Activated naive CD8-positive, alpha-beta T cell treated with anti-CD3 and anti-CD28 coated beads, Interleukin-2, amount 10 ng/mL, durations not matched to agents 7 days and 5 days (primary cell): ENCODE results near the gene KRTAP2-4. TPM values are rescaled to one million over a fixed set of nuclear protein-coding genes. Genes with fewer than 3 reads are reported as not detected.
"Not testable (repeated sequence)": the region's sequence is repeated elsewhere in the genome, so short reads cannot be mapped to it uniquely, and the experiment has no call there.

Experiments
- ATAC-seq: fragments of 150-1000 bp; cut with Tn5 transposase; one replicate; pipeline ENCODE4 v1.10.0; 2021; ENCODE audit warnings: low read depth, moderate library complexity
- POLR2A ChIA-PET: fragments of 350-600 bp; sonication (Branson Sonifier 250); formaldehyde crosslinking; loops from one replicate; lab custom pipeline; 2021; ENCODE audit warnings: antibody characterized with exemption; lab: Charles Lee
- DNase-seq: peaks from one replicate; pipeline ENCODE4 v3.0.0; 2021
- H3K27ac Mint-ChIP-seq: one replicate; pipeline ENCODE4 v1.8.0; 2022; ENCODE audit warnings: mild to moderate bottlenecking, mixed read lengths
- H3K27me3 Mint-ChIP-seq: one replicate; pipeline ENCODE4 v1.8.0; 2022; ENCODE audit warnings: mild to moderate bottlenecking, moderate library complexity, mixed read lengths
- H3K36me3 Mint-ChIP-seq: one replicate; pipeline ENCODE4 v1.8.0; 2021; ENCODE audit warnings: mild to moderate bottlenecking, mixed read lengths
- H3K4me1 Mint-ChIP-seq: one replicate; pipeline ENCODE4 v1.8.0; 2021; ENCODE audit warnings: mixed read lengths
- H3K4me3 Mint-ChIP-seq: one replicate; pipeline ENCODE4 v1.8.0; 2022; ENCODE audit warnings: mild to moderate bottlenecking, moderate library complexity, mixed read lengths
- H3K9me3 Mint-ChIP-seq: one replicate; pipeline ENCODE4 v1.8.0; 2021; ENCODE audit warnings: mixed read lengths
- total RNA-seq, 2 experiments: library from RNA; stranded (reverse); gene quantifications; one replicate each; pipeline ENCODE4 v1.2.3, GENCODE V29; 2021

The KRTAP2-4 gene
- total RNA-seq, 2 experiments from 2014 or later, result not detected

GRCh38 chr17:41061964-41062363 is 3.7 kb downstream of the KRTAP2-4 start:
- no peak for ATAC-seq
- H3K4me1 Mint-ChIP-seq, result peaks cover 3% of the 10 kb centered on the region

DNA sequence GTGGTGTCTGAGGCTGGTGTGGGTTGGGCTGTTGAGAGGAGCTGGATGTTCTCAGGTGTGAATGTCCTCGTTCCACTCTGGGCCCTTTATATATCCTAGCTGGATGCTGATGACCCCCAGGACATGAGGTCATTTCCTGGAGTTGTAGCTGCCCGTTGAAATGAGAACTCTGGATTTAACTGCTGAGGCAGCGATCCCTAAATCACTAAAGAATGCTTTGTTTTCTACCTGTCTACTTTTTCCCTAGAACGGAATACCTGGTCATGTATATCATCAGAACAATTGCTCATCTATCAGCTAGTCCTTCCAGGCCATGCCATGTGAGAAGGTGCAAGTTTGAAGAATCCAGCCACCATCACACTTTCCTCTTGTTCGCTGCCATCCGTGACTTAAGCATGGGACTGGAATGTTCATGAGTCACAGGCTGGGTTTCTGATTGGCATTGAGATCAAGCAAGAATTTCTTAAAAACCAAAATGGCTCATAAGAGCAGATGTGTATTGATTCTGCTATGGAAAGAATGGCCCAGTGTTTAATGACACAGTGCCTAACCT is 5.6 kb downstream of the KRTAP2-4 start, which contains the start of gene KRTAP2-3:
Gene KRTAP2-3 (minus strand): TSS at position 63 of the 553 bp plus-strand sequence. CDS start 64 bp downstream, outside the sequence.
- ATAC-seq (no peak), DNase-seq (no peak)
- Mint-ChIP-seq H3K4me1 (no peaks in the 10 kb centered on the region), H3K27me3 (peaks cover 28% of the 10 kb centered on the region), H3K36me3 (no peaks in the 10 kb centered on the region), H3K4me3 (no peak within 1 kb of the TSS), H3K27ac (no peak within 1 kb of the TSS), H3K9me3 (no peaks in the 10 kb centered on the region)
- POLR2A ChIA-PET, result no interaction called here

More at GRCh38 chr17:41061964-41062363, 3.7 kb downstream of the KRTAP2-4 start:
- DNase-seq, result no peak
- POLR2A ChIA-PET, result no interaction called here
- H3K27me3 Mint-ChIP-seq, result peaks cover 28% of the 10 kb centered on the region
- no peak overlapping the region for H3K4me3 Mint-ChIP-seq
- no peaks in the 10 kb centered on the region for H3K9me3 Mint-ChIP-seq
- H3K36me3 Mint-ChIP-seq, result no peaks in the 10 kb centered on the region
- no peak overlapping the region for H3K27ac Mint-ChIP-seq

DNA sequence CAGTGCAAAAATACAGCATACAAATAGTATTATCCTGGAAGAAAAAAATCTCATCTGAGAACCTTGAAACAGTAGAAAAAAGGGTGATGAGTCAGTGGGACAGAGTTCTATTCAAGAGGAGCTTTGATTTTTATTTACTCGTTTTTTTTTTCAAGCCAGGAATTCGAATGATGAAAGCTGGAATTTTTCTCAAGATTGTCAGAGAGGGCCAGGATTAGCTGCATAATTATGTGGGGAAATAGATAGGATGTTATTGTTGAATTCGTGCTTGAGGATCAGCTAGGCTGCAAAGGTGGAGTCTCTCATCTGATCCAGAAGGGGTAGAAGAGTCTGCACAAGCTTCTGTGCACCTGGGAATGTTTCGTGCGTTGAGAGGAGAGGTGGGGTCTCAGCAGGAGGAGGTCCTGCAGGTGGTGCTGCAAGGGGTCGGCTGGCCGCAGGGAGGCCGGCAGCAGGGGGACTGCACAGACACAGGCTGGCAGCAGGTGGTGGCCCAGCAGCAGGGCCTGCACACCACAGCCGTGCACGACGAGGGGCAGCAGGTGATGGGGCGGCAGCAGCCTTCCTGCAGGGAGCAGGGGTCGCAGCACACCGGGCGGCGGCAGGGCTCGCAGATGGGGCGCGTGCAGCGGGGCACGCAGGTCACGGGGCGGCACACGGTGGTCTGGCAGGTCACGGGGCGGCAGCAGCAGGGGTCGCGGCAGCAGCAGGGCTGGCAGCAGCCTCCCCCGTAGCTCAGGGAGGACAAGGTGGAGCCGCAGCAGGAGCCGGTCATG is 6.2 kb downstream of the KRTAP2-4 start:
- ATAC-seq, POLR2A ChIA-PET, H3K9me3 Mint-ChIP-seq, H3K36me3 Mint-ChIP-seq, H3K4me3 Mint-ChIP-seq, H3K4me1 Mint-ChIP-seq, H3K27ac Mint-ChIP-seq, DNase-seq: not testable (repeated sequence)
- H3K27me3 Mint-ChIP-seq, result peaks cover 28% of the 10 kb centered on the region

DNA sequence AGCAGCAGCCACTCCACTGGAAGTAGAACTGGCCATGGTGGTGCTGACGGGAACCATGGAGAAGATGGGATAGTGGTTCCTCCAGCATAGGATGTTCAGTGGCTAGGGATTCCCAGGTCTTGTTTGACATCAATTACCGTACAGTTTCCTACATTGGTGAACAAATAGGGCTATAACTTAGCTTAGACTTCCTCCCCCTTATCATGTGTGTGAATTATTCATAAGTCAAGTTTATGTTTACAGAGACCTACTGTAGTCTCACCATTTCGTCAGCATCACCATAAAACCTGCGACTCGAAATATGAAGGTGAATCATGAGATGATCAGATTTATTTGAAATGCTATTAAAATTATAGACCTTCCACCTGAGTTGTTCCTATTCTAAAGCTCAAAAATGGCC is 6.9 kb downstream of the KRTAP2-4 start:
- Mint-ChIP-seq H3K9me3 (no peaks in the 10 kb centered on the region), H3K27ac (no peak overlapping the region), H3K4me1 (no peaks in the 10 kb centered on the region), H3K4me3 (no peak overlapping the region), H3K27me3 (peaks cover 30% of the 10 kb centered on the region), H3K36me3 (no peaks in the 10 kb centered on the region)
- DNase-seq, result no peak
- POLR2A ChIA-PET, result no interaction called here
- no peak for ATAC-seq

DNA sequence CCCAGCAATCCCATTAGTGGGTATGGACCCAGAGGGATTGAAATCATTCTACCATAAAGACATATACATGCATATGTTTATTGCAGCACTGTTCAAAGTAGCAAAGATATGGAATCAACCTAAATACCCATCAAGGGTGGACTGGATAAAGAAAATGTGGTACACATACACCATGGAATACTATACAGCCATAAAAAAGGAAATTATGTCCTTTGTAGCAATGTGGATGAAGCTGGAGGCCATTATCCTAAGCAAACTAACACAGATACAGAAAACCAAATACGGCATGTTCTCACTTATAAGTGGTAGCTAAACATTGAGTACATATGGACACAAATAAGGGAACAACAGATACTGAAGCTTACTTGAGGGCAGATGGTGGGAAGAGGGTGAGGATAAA is 8.1 kb downstream of the KRTAP2-4 start:
- Mint-ChIP-seq H3K4me1 (no peaks in the 10 kb centered on the region), H3K27ac (no peak overlapping the region), H3K36me3 (no peaks in the 10 kb centered on the region), H3K9me3 (no peaks in the 10 kb centered on the region), H3K4me3 (no peak overlapping the region), H3K27me3 (peaks cover 30% of the 10 kb centered on the region)
- POLR2A ChIA-PET, result no interaction called here
- no peak for DNase-seq
- no peak for ATAC-seq

- ATAC-seq, H3K36me3 Mint-ChIP-seq, H3K9me3 Mint-ChIP-seq, DNase-seq, H3K27ac Mint-ChIP-seq, POLR2A ChIA-PET, H3K4me3 Mint-ChIP-seq, H3K4me1 Mint-ChIP-seq: not testable (repeated sequence)
- H3K27me3 Mint-ChIP-seq, result peaks cover 18% of the 10 kb centered on the region
Observed at GRCh38 chr17:41055130-41055529, 10.5 kb downstream of the KRTAP2-4 start, which contains the start of gene KRTAP2-2. TSS of gene KRTAP2-2 (minus strand) at chr17:41055230. CDS start at chr17:41055211, 19 bp downstream.

GRCh38 chr17:41054556-41054955 is 11.1 kb downstream of the KRTAP2-4 start:
- H3K36me3 Mint-ChIP-seq, H3K4me1 Mint-ChIP-seq, H3K4me3 Mint-ChIP-seq, POLR2A ChIA-PET, H3K27ac Mint-ChIP-seq, DNase-seq, ATAC-seq, H3K9me3 Mint-ChIP-seq: not testable (repeated sequence)
- peaks cover 15% of the 10 kb centered on the region for H3K27me3 Mint-ChIP-seq

- Mint-ChIP-seq H3K4me1 (no peaks in the 10 kb centered on the region), H3K27ac (no peak overlapping the region), H3K36me3 (no peaks in the 10 kb centered on the region), H3K4me3 (no peak overlapping the region), H3K9me3 (no peaks in the 10 kb centered on the region), H3K27me3 (peaks cover 11% of the 10 kb centered on the region)
- POLR2A ChIA-PET, result no interaction called here
- no peak for ATAC-seq
- DNase-seq, result no peak
Observed at GRCh38 chr17:41054025-41054424, 11.7 kb downstream of the KRTAP2-4 start.

DNA sequence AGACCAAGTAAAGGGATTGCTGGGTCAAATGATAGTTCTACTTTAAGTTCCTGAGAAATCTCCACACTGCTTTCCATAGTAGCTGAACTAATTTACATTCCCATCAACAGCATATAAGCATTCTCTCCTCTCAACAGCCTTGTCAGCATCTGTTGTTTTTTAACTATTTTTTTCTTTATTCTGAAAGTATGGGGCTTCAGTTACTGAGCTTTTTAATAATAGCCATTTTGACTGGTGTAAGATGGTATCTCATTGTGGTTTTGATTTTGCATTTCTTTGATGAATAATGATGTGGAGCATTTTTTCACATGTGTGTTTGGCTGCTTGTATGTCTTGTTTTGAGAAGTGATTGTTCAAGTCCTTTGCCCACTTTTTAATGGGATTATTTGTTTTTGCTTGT is 13.1 kb downstream of the KRTAP2-4 start:
- Mint-ChIP-seq H3K4me3 (no peak overlapping the region), H3K27me3 (peaks cover 2% of the 10 kb centered on the region), H3K4me1 (no peaks in the 10 kb centered on the region), H3K27ac (no peak overlapping the region), H3K36me3 (no peaks in the 10 kb centered on the region), H3K9me3 (no peaks in the 10 kb centered on the region)
- DNase-seq (no peak), ATAC-seq (no peak)
- POLR2A ChIA-PET, result no interaction called here

DNA sequence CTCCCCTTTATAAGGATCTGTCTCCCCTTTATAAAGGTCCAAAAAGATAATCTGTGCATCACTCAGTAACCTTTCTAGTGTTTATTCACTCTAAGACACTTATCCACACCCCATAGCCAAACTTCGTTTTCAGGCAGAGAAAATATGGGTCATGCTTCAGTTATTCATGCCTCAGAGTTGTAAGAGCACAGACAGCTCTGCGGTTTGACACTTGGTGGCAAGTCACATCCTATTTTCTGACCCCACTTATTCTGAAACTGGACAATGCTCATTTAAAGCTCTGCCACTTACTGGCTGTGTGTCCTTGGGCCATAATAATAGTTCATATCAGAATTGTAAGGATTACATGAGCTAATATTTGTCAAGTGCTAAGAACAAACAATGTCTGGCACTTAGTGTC is 16.6 kb downstream of the KRTAP2-4 start:
- Mint-ChIP-seq H3K27ac (no peak overlapping the region), H3K4me3 (no peak overlapping the region), H3K4me1 (no peaks in the 10 kb centered on the region), H3K9me3 (no peaks in the 10 kb centered on the region), H3K36me3 (no peaks in the 10 kb centered on the region), H3K27me3 (peaks cover 5% of the 10 kb centered on the region)
- ATAC-seq, result no peak
- POLR2A ChIA-PET, result no interaction called here
- no peak for DNase-seq

DNA sequence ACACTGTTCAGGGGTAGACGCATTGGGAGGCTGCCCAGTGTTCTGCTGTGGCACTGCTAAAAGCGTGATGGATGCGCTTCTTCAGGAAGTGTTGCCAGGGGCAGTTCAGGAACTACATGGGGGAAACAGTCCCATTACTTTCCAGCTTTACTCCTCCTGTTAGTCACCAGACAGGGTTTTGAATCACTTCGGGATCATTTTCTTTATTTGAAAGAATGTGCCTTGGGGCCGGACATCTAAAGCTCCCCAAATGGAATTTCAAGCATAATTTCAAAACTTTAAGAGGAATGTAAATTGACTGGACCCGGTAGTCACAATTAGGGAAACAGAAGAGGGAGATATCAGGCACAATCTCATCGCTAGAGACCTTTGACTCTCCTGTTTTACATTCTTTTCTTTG is 17.2 kb downstream of the KRTAP2-4 start:
- POLR2A ChIA-PET, result no interaction called here
- H3K36me3 Mint-ChIP-seq, result no peaks in the 10 kb centered on the region

GRCh38 chr17:41046735-41047465 is 18.8 kb downstream of the KRTAP2-4 start, which contains the start of gene KRTAP2-1:
TSS of gene KRTAP2-1 (minus strand) at chr17:41047316. CDS start at chr17:41047267, 49 bp downstream.
- H3K36me3 Mint-ChIP-seq, H3K27ac Mint-ChIP-seq, H3K27me3 Mint-ChIP-seq, POLR2A ChIA-PET, H3K9me3 Mint-ChIP-seq, ATAC-seq, DNase-seq, H3K4me1 Mint-ChIP-seq, H3K4me3 Mint-ChIP-seq: not testable (repeated sequence)

More for the DNA sequence above, 17.2 kb downstream of the KRTAP2-4 start:
- H3K27me3 Mint-ChIP-seq, result peaks cover 5% of the 10 kb centered on the region
- DNase-seq, result no peak
- ATAC-seq, result no peak
- H3K9me3 Mint-ChIP-seq, result peaks cover under 1% of the 10 kb centered on the region
- H3K27ac Mint-ChIP-seq, result no peak overlapping the region
- H3K4me3 Mint-ChIP-seq, result no peak overlapping the region
- H3K4me1 Mint-ChIP-seq, result no peaks in the 10 kb centered on the region

DNA sequence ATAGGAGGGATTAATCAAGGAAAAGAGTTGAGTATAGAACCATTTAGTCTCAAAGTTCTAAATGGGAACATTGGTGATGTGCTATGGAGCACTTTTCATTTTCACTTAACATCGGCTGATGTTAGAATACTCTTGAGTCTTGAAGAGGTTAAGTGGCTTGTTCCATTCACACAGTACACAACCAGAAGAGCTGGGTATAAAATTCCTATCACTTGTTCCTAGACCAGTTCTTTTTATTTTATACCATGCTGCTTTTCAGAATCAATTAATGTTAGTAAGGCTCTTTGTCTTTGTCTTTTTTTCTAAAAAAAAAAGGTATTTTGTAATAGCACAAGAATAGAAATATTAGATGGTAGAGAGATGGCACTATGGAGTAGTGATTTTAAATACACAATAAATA is 22.7 kb downstream of the KRTAP2-4 start:
- ATAC-seq, result no peak

More for the DNA sequence above, 22.7 kb downstream of the KRTAP2-4 start:
- no peak for DNase-seq
- Mint-ChIP-seq H3K36me3 (no peaks in the 10 kb centered on the region), H3K27me3 (peaks cover 9% of the 10 kb centered on the region), H3K4me3 (no peak overlapping the region), H3K9me3 (peaks cover 7% of the 10 kb centered on the region), H3K27ac (no peak overlapping the region), H3K4me1 (no peaks in the 10 kb centered on the region)
- POLR2A ChIA-PET, result no interaction called here
